AG04450 (cell line): ENCODE data around the gene WWOX. TPM values are rescaled to one million over a fixed set of nuclear protein-coding genes. Genes with fewer than 3 reads are reported as not detected.

Source experiments
- CTCF ChIA-PET: fragments of 300-600, 350-600 bp; formaldehyde crosslinking; extraction: SDS; loops from one replicate; lab custom pipeline; 2022; ENCODE audit warnings: antibody characterized with exemption, inconsistent platforms; lab: Charles Lee
- POLR2A ChIA-PET: fragments of 350-600 bp; formaldehyde crosslinking; extraction: SDS; loops from one replicate; lab custom pipeline; 2021; ENCODE audit warnings: antibody characterized with exemption, inconsistent platforms; lab: Yijun Ruan, JAX
- DNase-seq: peaks from one replicate; pipeline ENCODE4 v3.0.0-alpha.2; 2011; ENCODE audit warnings: low read depth, low spot score
- H3K27ac ChIP-seq: one replicate; pipeline ENCODE4 v1.5.1; 2012; ENCODE audit warnings: low read depth, low read length, control low read depth
- H3K27me3 ChIP-seq: one replicate; pipeline ENCODE4 v1.6.0; 2012; ENCODE audit warnings: low read length; ENCODE audit not compliant: control insufficient read depth, insufficient read depth
- H3K4me3 ChIP-seq: 2 replicates; pipeline ENCODE4 v1.5.1; 2011; ENCODE audit warnings: mild to moderate bottlenecking, low read depth, low read length, control low read depth
- H3K9me3 ChIP-seq: 2 replicates; pipeline ENCODE4 v1.5.1; 2012; ENCODE audit warnings: low read length; ENCODE audit not compliant: control insufficient read depth, insufficient read depth
- CTCF ChIP-seq: IDR thresholded peaks from 2 replicates; pipeline ENCODE4 v1.5.1; 2011; ENCODE audit warnings: low read depth, low read length, control low read depth, inconsistent platforms
- polyA plus RNA-seq: library from polyadenylated mRNA; depleted of rRNA; stranded (reverse); fragments of >200 nt; gene quantifications from 2 replicates; pipeline ENCODE4 v1.2.3, GENCODE V29; 2011

WWOX gene
- polyA plus RNA-seq, 1 experiment, result 2.1 TPM

- Histone ChIP-seq H3K4me3 (no peak overlapping the region), H3K9me3 (peaks cover 27% of the 10 kb centered on the region), H3K27me3 (no peaks in the 10 kb centered on the region), H3K27ac (no peak overlapping the region)
- no peak for TF ChIP-seq CTCF
- no peak for DNase-seq
- ChIA-PET CTCF (no interaction called here), POLR2A (no interaction called here)
Observed at GRCh38 chr16:78609402-78610274, 510.2 kb downstream of the WWOX start.

- H3K27ac ChIP-seq, result no peak overlapping the region
- ChIA-PET POLR2A (no interaction called here), CTCF (no interaction called here)
- H3K9me3 ChIP-seq, result peaks cover 38% of the 10 kb centered on the region
- DNase-seq, result no peak
- TF ChIP-seq CTCF, result no peak
- no peaks in the 10 kb centered on the region for H3K27me3 ChIP-seq
- H3K4me3 ChIP-seq, result no peak overlapping the region
Observed at GRCh38 chr16:78611318-78611717, 511.9 kb downstream of the WWOX start.

- Histone ChIP-seq H3K9me3 (peaks cover 46% of the 10 kb centered on the region), H3K27ac (no peak overlapping the region), H3K27me3 (no peaks in the 10 kb centered on the region), H3K4me3 (no peak overlapping the region)
- ChIA-PET POLR2A (no interaction called here), CTCF (no interaction called here)
- TF ChIP-seq CTCF, result no peak
- DNase-seq, result no peak
Observed at GRCh38 chr16:78619811-78620210, 520.4 kb downstream of the WWOX start.

- TF ChIP-seq CTCF, result no peak
- no peaks in the 10 kb centered on the region for H3K27me3 ChIP-seq
- peaks cover 46% of the 10 kb centered on the region for H3K9me3 ChIP-seq
- DNase-seq, result no peak
- H3K4me3 ChIP-seq, result no peak overlapping the region
- ChIA-PET CTCF (no interaction called here), POLR2A (no interaction called here)
- no peak overlapping the region for H3K27ac ChIP-seq
Observed at GRCh38 chr16:78620291-78620690, 520.8 kb downstream of the WWOX start.

- no peak for TF ChIP-seq CTCF
- CTCF ChIA-PET, result no interaction called here
Observed at GRCh38 chr16:78623796-78624195, 524.3 kb downstream of the WWOX start.

More at GRCh38 chr16:78623796-78624195, 524.3 kb downstream of the WWOX start:
- Histone ChIP-seq H3K27me3 (no peaks in the 10 kb centered on the region), H3K9me3 (peaks cover 35% of the 10 kb centered on the region), H3K4me3 (no peak overlapping the region), H3K27ac (no peak overlapping the region)
- POLR2A ChIA-PET, result no interaction called here
- DNase-seq, result no peak
